PC-3 (cell line): ENCODE measurements around the gene RBM18. TPM values are rescaled to one million over a fixed set of nuclear protein-coding genes. Genes with fewer than 3 reads are reported as not detected.

Experiments
- ATAC-seq: fragments of 200-7000 bp; cut with Tn5 transposase; 2 replicates; pipeline ENCODE4 v1.9.1; 2020; ENCODE audit warnings: mild to moderate bottlenecking, moderate library complexity
- BruUV-seq: library from RNA; stranded (reverse); fragments of 400-500 nt; replicated peaks from 2 replicates; lab custom pipeline; 2021; lab: Mats Ljungman, UMichigan
- CTCF ChIA-PET: fragments of 300-600 bp; sonication (Branson Sonifier 250); formaldehyde crosslinking; loops from one replicate; lab custom pipeline; 2022; ENCODE audit warnings: antibody characterized with exemption; lab: Charles Lee
- POLR2A ChIA-PET: fragments of 300-600 bp; sonication (Branson Sonifier 250); formaldehyde crosslinking; loops from one replicate; lab custom pipeline; 2022; ENCODE audit warnings: antibody characterized with exemption; ENCODE audit not compliant: unreplicated experiment; lab: Charles Lee
- DNase-seq: peaks from one replicate; pipeline ENCODE4 v3.0.0-alpha.2; 2015
- H2AFZ ChIP-seq: fragments of 300-600 bp; sonication (generic); 2 replicates; pipeline ENCODE4 v1.6.0; 2016; ENCODE audit warnings: antibody characterized with exemption, low read length
- H3F3A ChIP-seq: fragments of 300-600 bp; sonication (generic); one replicate; pipeline ENCODE4 v1.6.0; 2017; ENCODE audit warnings: antibody characterized with exemption, low read length, control low read depth, mild to moderate bottlenecking; ENCODE audit not compliant: unreplicated experiment
- H3K27ac ChIP-seq: fragments of 300-600 bp; sonication (generic); 2 replicates; pipeline ENCODE4 v1.5.1; 2016; ENCODE audit warnings: mild to moderate bottlenecking, low read length
- H3K27me3 ChIP-seq: fragments of 300-600 bp; sonication (generic); 2 replicates; pipeline ENCODE4 v1.6.1; 2016; ENCODE audit warnings: low read length, mixed read lengths
- H3K36me3 ChIP-seq: fragments of 300-600 bp; sonication (generic); 2 replicates; pipeline ENCODE4 v1.6.1; 2016; ENCODE audit warnings: low read depth, mixed run types, low read length, mixed read lengths
- H3K4me1 ChIP-seq: fragments of 300-600 bp; sonication (generic); 2 replicates; pipeline ENCODE4 v1.5.1; 2016; ENCODE audit warnings: low read length; ENCODE audit not compliant: insufficient read depth
- H3K4me2 ChIP-seq: fragments of 300-600 bp; sonication (generic); 2 replicates; pipeline ENCODE4 v1.6.0; 2016; ENCODE audit warnings: low read length
- H3K4me3 ChIP-seq: fragments of 300-600 bp; sonication (generic); 2 replicates; pipeline ENCODE4 v1.5.1; 2016; ENCODE audit warnings: mild to moderate bottlenecking, low read length, mixed read lengths
- H3K79me2 ChIP-seq: fragments of 300-600 bp; sonication (generic); 2 replicates; pipeline ENCODE4 v1.6.1; 2017; ENCODE audit warnings: low read length, mixed read lengths
- H3K9ac ChIP-seq: fragments of 300-600 bp; sonication (generic); 2 replicates; pipeline ENCODE4 v1.6.0; 2016; ENCODE audit warnings: mild to moderate bottlenecking, low read length
- H3K9me2 ChIP-seq: fragments of 300-600 bp; sonication (generic); replicated peaks from 2 replicates; pipeline ENCODE4 v1.6.1; 2016; ENCODE audit warnings: mixed run types, low read length, mixed read lengths
- H3K9me3 ChIP-seq: fragments of 300-600 bp; sonication (generic); 2 replicates; pipeline ENCODE4 v1.6.1; 2016; ENCODE audit warnings: low read length, mixed read lengths
- H4K20me1 ChIP-seq: fragments of 300-600 bp; sonication (generic); 2 replicates; pipeline ENCODE4 v1.6.1; 2016; ENCODE audit warnings: low read length, mixed read lengths
- EZH2 ChIP-seq: fragments of 300-600 bp; sonication (generic); IDR thresholded peaks from one replicate; pipeline ENCODE4 v1.6.1; 2017; ENCODE audit warnings: antibody characterized with exemption, mild to moderate bottlenecking, low read length; ENCODE audit not compliant: unreplicated experiment
- EZH2phosphoT487 ChIP-seq: fragments of 300-600 bp; sonication (generic); IDR thresholded peaks from 2 replicates; pipeline ENCODE4 v1.6.1; 2018; ENCODE audit warnings: mild to moderate bottlenecking, antibody characterized with exemption, low read length, borderline replicate concordance
- intact Hi-C: fragments of 100-400 bp; cut with micrococcal nuclease; formaldehyde crosslinking; loops from 2 replicates; pipeline ENCODE4 v1.9.0; 2023
- total RNA-seq: library from RNA; depleted of rRNA; stranded (reverse); fragments of >200 nt; gene quantifications from 2 replicates; pipeline ENCODE4 v1.2.3, GENCODE V29; 2014
- TF ChIP-seq, protein P1 (sequence below): fragments of 300-600 bp; sonication (generic); conservative IDR thresholded peaks from 2 replicates; pipeline ENCODE4 v1.5.1; 2017; ENCODE audit warnings: antibody characterized with exemption, low read depth, mild to moderate bottlenecking, low read length

Gene RBM18
- total RNA-seq, 1 experiment from 2014 or later: 8.3 TPM

DNA sequence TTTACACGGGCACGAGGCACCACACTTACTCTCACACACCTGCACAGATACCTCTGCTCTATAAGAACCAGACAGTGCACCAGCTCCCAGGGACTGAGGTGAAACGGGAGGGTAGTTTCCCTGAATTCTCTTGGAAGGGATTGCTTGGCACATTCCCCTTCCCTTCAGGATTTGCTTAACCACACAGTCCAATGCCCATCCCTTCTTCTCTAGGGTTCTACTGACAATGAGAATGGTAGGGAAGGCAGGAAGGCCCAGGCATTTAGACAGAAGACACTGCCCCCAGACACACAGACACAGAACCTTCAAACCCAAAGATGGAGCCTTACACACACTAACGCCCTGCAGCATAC lies 35.2 kb downstream of the RBM18 start:
- BruUV-seq: no TSS peak
- H3K4me2 ChIP-seq: peak overlapping the region; percentile 87; the same call in 1 of the 2 replicates
- no peaks in the 10 kb centered on the region for H3K9me3 ChIP-seq
- no peaks in the 10 kb centered on the region for H3K36me3 ChIP-seq
- no peaks in the 10 kb centered on the region for H3K27me3 ChIP-seq
- no peaks in the 10 kb centered on the region for H3F3A ChIP-seq
- ChIA-PET POLR2A (no interaction called here), CTCF (no interaction called here)
- no peak overlapping the region for H3K27ac ChIP-seq
- no peak overlapping the region; the same call in 1 of the 2 replicates for H3K4me3 ChIP-seq
- DNase-seq: no peak
- TF ChIP-seq EZH2: no peak
- TF ChIP-seq, protein P1, sequence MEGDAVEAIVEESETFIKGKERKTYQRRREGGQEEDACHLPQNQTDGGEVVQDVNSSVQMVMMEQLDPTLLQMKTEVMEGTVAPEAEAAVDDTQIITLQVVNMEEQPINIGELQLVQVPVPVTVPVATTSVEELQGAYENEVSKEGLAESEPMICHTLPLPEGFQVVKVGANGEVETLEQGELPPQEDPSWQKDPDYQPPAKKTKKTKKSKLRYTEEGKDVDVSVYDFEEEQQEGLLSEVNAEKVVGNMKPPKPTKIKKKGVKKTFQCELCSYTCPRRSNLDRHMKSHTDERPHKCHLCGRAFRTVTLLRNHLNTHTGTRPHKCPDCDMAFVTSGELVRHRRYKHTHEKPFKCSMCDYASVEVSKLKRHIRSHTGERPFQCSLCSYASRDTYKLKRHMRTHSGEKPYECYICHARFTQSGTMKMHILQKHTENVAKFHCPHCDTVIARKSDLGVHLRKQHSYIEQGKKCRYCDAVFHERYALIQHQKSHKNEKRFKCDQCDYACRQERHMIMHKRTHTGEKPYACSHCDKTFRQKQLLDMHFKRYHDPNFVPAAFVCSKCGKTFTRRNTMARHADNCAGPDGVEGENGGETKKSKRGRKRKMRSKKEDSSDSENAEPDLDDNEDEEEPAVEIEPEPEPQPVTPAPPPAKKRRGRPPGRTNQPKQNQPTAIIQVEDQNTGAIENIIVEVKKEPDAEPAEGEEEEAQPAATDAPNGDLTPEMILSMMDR: no peak
- no peak for TF ChIP-seq EZH2phosphoT487
- H3K9ac ChIP-seq: no peak overlapping the region
- H3K9me2 ChIP-seq: no peaks in the 10 kb centered on the region
- H2AFZ ChIP-seq: peak overlapping the region; percentile 59; the same call in 1 of the 2 replicates
- H4K20me1 ChIP-seq: no peaks in the 10 kb centered on the region
- no peak for ATAC-seq
- H3K4me1 ChIP-seq: 0 out of 2 replicates have a peak, but pooled peaks cover 5% of the 10 kb centered on the region
- no peaks in the 10 kb centered on the region for H3K79me2 ChIP-seq
- intact Hi-C loops: loop anchor here (5.0 kb wide), 1 partner anchor 102 kb away; no protein-coding TSS in a partner anchor

DNA sequence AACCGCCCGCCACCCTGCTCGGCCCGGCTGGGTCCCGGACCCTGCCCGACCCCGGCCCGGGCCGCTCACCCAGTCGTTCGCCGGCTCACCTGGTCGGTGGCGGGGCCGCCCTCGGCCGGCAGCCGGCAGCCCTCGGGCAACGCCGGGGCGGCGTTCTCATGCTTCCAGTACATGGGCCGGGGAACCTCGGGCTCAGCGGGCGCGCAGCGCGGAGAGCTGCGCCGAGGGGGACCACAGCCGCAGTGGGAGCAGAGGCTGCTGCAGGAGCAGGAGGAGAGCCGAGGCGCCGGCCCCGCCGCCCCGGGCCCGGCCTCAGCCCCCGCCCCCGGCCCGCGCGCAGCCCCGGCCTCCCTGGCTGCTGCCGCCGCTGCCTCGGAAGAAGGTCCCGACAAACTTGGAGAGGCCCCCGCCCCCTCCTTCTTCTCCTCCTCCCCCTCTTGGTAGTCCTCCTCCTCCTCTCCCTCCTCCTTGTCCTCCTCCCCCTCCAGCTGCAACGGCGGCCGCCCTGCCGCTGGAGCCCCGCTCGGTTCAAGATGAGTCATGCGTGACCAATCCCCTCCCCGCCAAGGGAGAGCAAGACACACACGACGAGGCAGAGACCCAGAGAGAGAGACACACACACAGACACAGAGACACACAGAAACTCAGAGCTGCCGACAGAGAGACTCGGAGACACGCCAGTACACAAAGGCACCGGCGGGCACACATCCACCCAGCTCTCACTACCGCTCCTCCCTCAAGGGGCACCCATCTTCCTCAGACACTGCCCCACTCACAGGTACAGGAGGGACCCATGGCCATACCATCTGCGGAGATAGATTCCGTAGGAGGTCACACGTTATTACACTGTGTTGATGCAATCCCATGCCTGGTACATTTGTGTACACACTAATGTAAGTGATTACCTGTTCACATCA lies 35.8 kb downstream of the RBM18 start, which contains the start of gene LHX6:
Gene LHX6, minus strand, starts transcription at position 390 of the 917 bp plus-strand sequence. Its CDS starts 217 bp downstream, at position 173.
- ChIA-PET CTCF (no interaction called here), POLR2A (no interaction called here)
- Histone ChIP-seq H3F3A (no peaks in the 10 kb centered on the region), H3K27me3 (no peaks in the 10 kb centered on the region), H3K4me1 (0 out of 2 replicates have a peak, but pooled peaks cover 5% of the 10 kb centered on the region), H3K4me2 (peak within 1 kb of the TSS; percentile 94), H3K36me3 (no peaks in the 10 kb centered on the region), H3K4me3 (peak within 1 kb of the TSS; percentile 73), H4K20me1 (no peaks in the 10 kb centered on the region), H3K9me3 (no peaks in the 10 kb centered on the region), H3K9ac (no peak within 1 kb of the TSS; the same call in 1 of the 2 replicates), H3K27ac (no peak within 1 kb of the TSS), H2AFZ (peak within 1 kb of the TSS; percentile 87), H3K9me2 (no peaks in the 10 kb centered on the region), H3K79me2 (no peaks in the 10 kb centered on the region)
- no TSS peak for BruUV-seq
- intact Hi-C loops: loop anchor here (5.0 kb wide), 1 partner anchor 102 kb away; no protein-coding TSS in a partner anchor
- peak; percentile 38 for DNase-seq
- TF ChIP-seq EZH2phosphoT487 (no peak), EZH2 (no peak)
- TF ChIP-seq, protein P1: no peak
- ATAC-seq: peak; percentile 56
